HCT116 (cell line): Measurements from ENCODE around the gene UPK2. TPM values are rescaled to one million over a fixed set of nuclear protein-coding genes. Genes with fewer than 3 reads are reported as not detected.

ENCODE experiments used
- ATAC-seq: fragments of 200-7000 bp; cut with Tn5 transposase; 2 replicates; pipeline ENCODE4 v1.9.1; 2020; ENCODE audit warnings: mild to moderate bottlenecking, moderate library complexity
- Bru-seq: library from RNA; stranded (reverse); fragments of 400-500 nt; gene quantifications from one replicate; lab custom pipeline; 2021; lab: Mats Ljungman, UMichigan
- BruChase-seq, 2 experiments: library from RNA; stranded (reverse); fragments of 400-500 nt; gene quantifications; one replicate each; lab custom pipeline; 2021; lab: Mats Ljungman, UMichigan
- BruUV-seq: library from RNA; stranded (reverse); fragments of 400-500 nt; replicated peaks from 2 replicates; lab custom pipeline; 2021; lab: Mats Ljungman, UMichigan
- CTCF ChIA-PET: fragments of 300-600 bp; sonication (Branson Sonifier 250); formaldehyde crosslinking; loops from one replicate; lab custom pipeline; 2021; ENCODE audit warnings: antibody characterized with exemption; lab: Charles Lee
- POLR2A ChIA-PET: fragments of 300-600, 350-600 bp; sonication (Branson Sonifier 250); formaldehyde crosslinking; loops from one replicate; lab custom pipeline; 2021; ENCODE audit warnings: antibody characterized with exemption; lab: Charles Lee
- RAD21 ChIA-PET, 2 experiments: fragments of 300-600 bp; sonication (Branson Sonifier 250); formaldehyde crosslinking; loops; one replicate each; lab custom pipeline; 2023; ENCODE audit warnings: low total read pairs in 2 of 2; ENCODE audit not compliant: uncharacterized antibody in 2 of 2, unreplicated experiment in 2 of 2, low non-redundant PET in 1 of 2; lab: Charles Lee
- DNase-seq: peaks from one replicate; pipeline ENCODE4 v3.0.0-alpha.2; 2010; ENCODE audit warnings: low read depth, low spot score
- H2AFZ ChIP-seq: fragments of 200-600 bp; shearing (Covaris generic), sonication (generic); 2 replicates; pipeline ENCODE4 v1.6.1; 2017; ENCODE audit warnings: low read depth, mixed run types, mixed read lengths, antibody characterized with exemption, low read length; ENCODE audit not compliant: poor library complexity, severe bottlenecking
- H3K27ac ChIP-seq: 2 replicates; pipeline ENCODE4 v1.5.1; 2012; ENCODE audit warnings: low read depth, low read length
- H3K27me3 ChIP-seq: fragments of 200-600 bp; sonication (generic); 2 replicates; pipeline ENCODE4 v1.6.1; 2016; ENCODE audit warnings: mixed run types, low read length, mixed read lengths; ENCODE audit not compliant: insufficient read depth
- H3K36me3 ChIP-seq, 2 experiments: fragments of 200-500 bp in 1 of 2; fragments of 200-600 bp in 1 of 2; sonication (Bioruptor generic) in 1 of 2; sonication (generic) in 1 of 2; 2 replicates each; pipeline versions ENCODE4 v1.5.1 to v1.6.1; 2014 to 2016; ENCODE audit warnings: low read length in 2 of 2, inconsistent platforms in 1 of 2, mixed read lengths in 1 of 2, mixed run types in 1 of 2; ENCODE audit not compliant: insufficient read depth in 2 of 2, control insufficient read depth in 1 of 2
- H3K4me1 ChIP-seq, 2 experiments: fragments of 200-600 bp in 1 of 2; sonication (generic) in 1 of 2; 2 replicates each; pipeline versions ENCODE4 v1.5.1 to v1.6.1; 2012 to 2017; ENCODE audit warnings: low read length in 2 of 2, inconsistent platforms in 1 of 2, mild to moderate bottlenecking in 1 of 2, mixed read lengths in 1 of 2, mixed run types in 1 of 2, moderate library complexity in 1 of 2; ENCODE audit not compliant: insufficient read depth in 2 of 2, control insufficient read depth in 1 of 2
- H3K4me2 ChIP-seq: fragments of 200-600 bp; sonication (generic); 2 replicates; pipeline ENCODE4 v1.6.1; 2017; ENCODE audit warnings: mixed run types, low read length, mixed read lengths
- H3K4me3 ChIP-seq, 2 experiments: fragments of 200-600 bp in 1 of 2; sonication (generic) in 1 of 2; replicated peaks in 1 of 2; 2 replicates each; pipeline ENCODE4 v1.5.1; 2011 to 2016; ENCODE audit warnings: low read length in 2 of 2, control low read depth in 1 of 2, low read depth in 1 of 2, mild to moderate bottlenecking in 1 of 2, mixed read lengths in 1 of 2, mixed run types in 1 of 2
- H3K79me2 ChIP-seq: fragments of 200-600 bp; sonication (generic); 2 replicates; pipeline ENCODE4 v1.6.1; 2017; ENCODE audit warnings: mild to moderate bottlenecking, mixed run types, low read length, moderate library complexity, mixed read lengths; ENCODE audit not compliant: insufficient read depth
- H3K9ac ChIP-seq: fragments of 200-600 bp; sonication (generic); 2 replicates; pipeline ENCODE4 v1.6.1; 2016; ENCODE audit warnings: low read length, mixed read lengths
- H3K9me2 ChIP-seq: fragments of 200-600 bp; sonication (generic), shearing (Covaris generic); 2 replicates; pipeline ENCODE4 v1.6.1; 2017; ENCODE audit warnings: mixed run types, mild to moderate bottlenecking, moderate library complexity; ENCODE audit not compliant: insufficient read depth
- H3K9me3 ChIP-seq, 2 experiments: fragments of 200-500 bp in 1 of 2; fragments of 200-600 bp in 1 of 2; sonication (Bioruptor generic) in 1 of 2; sonication (generic) in 1 of 2; 2 replicates each; pipeline ENCODE4 v1.6.1; 2014 to 2017; ENCODE audit warnings: low read length in 2 of 2, mixed read lengths in 2 of 2, inconsistent platforms in 1 of 2, low read depth in 1 of 2, mild to moderate bottlenecking in 1 of 2, mixed run types in 1 of 2, moderate library complexity in 1 of 2; ENCODE audit not compliant: control insufficient read depth in 1 of 2, insufficient read depth in 1 of 2
- H4K20me1 ChIP-seq: fragments of 200-600 bp; sonication (generic), shearing (Covaris generic); 2 replicates; pipeline ENCODE4 v1.6.1; 2017; ENCODE audit warnings: mixed run types, mild to moderate bottlenecking, moderate library complexity; ENCODE audit not compliant: insufficient read depth
- RAD21 ChIP-seq: IDR thresholded peaks from 2 replicates; pipeline ENCODE4 v1.6.1; 2012; ENCODE audit warnings: low read depth, mild to moderate bottlenecking
- SRF ChIP-seq: IDR thresholded peaks from 2 replicates; pipeline ENCODE4 v1.6.1; 2012; ENCODE audit warnings: low read depth
- intact Hi-C: fragments of 100-400 bp; cut with micrococcal nuclease; formaldehyde crosslinking; loops from 2 replicates; pipeline ENCODE4 v1.10.0; 2022
- long read RNA-seq: library from polyadenylated mRNA; unstranded; transcript quantifications from one replicate; pipeline ENCODE4 v2.0.0, GENCODE V29; 2021; ENCODE audit not compliant: unreplicated experiment
- polyA plus RNA-seq: library from polyadenylated mRNA; unstranded; fragments of >200 nt; gene quantifications from 2 replicates; pipeline ENCODE4 v1.2.1, GENCODE V29; 2012; ENCODE audit warnings: missing spikeins
- total RNA-seq: library from RNA; stranded (reverse); gene quantifications from one replicate; pipeline ENCODE4 v1.2.1, GENCODE V29; 2021; ENCODE audit not compliant: unreplicated experiment
- TF ChIP-seq, protein P1 (sequence below): IDR thresholded peaks from 2 replicates; pipeline ENCODE4 v1.6.1; 2012
- TF ChIP-seq, protein P2 (sequence below), 3 experiments: fragments of 200-600 bp in 1 of 3; sonication (generic) in 1 of 3; IDR thresholded peaks in 2 of 3; conservative IDR thresholded peaks in 1 of 3; 2 replicates each; pipeline ENCODE4 v1.5.1; 2012 to 2017; ENCODE audit warnings: low read depth in 2 of 3, low read length in 2 of 3, antibody characterized with exemption in 1 of 3, borderline replicate concordance in 1 of 3, control low read depth in 1 of 3, mild to moderate bottlenecking in 1 of 3, mixed read lengths in 1 of 3, mixed run types in 1 of 3, moderate library complexity in 1 of 3; ENCODE audit not compliant: insufficient read depth in 1 of 3

UPK2 gene
- total RNA-seq (0.42 TPM), Bru-seq, nascent RNA (percentile 15 among the genes with signal in this experiment), BruChase-seq, experiment 1, labeled RNA remaining after a 6-hour chase (percentile 22 among the genes with signal in this experiment), BruChase-seq, experiment 2, labeled RNA remaining after a 2-hour chase (percentile 24 among the genes with signal in this experiment)
- 0.26 and 0.55 TPM in 2 replicates for polyA plus RNA-seq
- long read RNA-seq, partial matches to known transcripts: 0 of 2 reads
- long read RNA-seq, other reads (novel, unspliced or antisense): 2 of 2 reads

DNA sequence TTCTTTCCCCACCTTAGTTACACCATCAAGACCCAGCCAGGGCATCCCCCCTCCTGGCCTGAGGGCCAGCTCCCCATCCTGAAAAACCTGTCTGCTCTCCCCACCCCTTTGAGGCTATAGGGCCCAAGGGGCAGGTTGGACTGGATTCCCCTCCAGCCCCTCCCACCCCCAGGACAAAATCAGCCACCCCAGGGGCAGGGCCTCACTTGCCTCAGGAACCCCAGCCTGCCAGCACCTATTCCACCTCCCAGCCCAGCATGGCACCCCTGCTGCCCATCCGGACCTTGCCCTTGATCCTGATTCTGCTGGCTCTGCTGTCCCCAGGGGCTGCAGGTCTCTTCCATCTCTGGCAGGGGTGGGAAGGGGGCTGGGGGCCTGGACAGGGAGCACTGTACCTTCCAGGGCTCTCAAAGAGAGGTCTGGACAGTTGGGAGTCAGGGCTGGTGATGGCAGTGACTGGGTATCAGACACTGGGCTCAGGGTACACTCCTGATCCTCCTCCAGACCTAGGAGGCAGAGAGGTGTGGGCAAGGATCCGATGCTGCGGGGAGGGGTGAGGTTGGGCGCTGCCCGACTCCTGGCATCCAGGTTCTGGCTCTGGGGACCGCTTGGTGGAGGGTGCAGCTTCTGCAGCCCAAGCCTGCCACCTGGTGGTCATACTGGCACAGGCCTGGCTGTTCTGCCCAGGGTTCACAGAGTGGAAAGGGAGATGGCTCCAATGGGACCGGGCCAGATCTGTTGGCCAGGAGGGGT, at the start of gene UPK2:
UPK2 (plus strand) TSS at position 205 of the 753 bp plus-strand sequence; CDS start at position 258, 53 bp downstream.
- ATAC-seq (peak; percentile 99), DNase-seq (peak; percentile 78)
- ChIA-PET CTCF (interaction anchor here (0.6 to 4.4 kb wide), 11 partner anchors 11 to 267 kb away, joined by 3 to 28 read pairs (median 3); partner anchors contain the start of gene DDX6), POLR2A (interaction anchor here (1.6 kb wide), 1 partner anchor 47 kb away, joined by 5 read pairs; no protein-coding TSS in a partner anchor), RAD21 (interaction anchor here (0.6 to 0.7 kb wide), 2 partner anchors 12 to 165 kb away, joined by 3 to 4 read pairs; no protein-coding TSS in a partner anchor)
- intact Hi-C loops: loop anchor here (1.0 to 5.0 kb wide), 4 partner anchors 25 to 359 kb away; no protein-coding TSS in a partner anchor
- Histone ChIP-seq H3K36me3 (no peaks in the 10 kb centered on the region), H4K20me1 (no peaks in the 10 kb centered on the region), H3K9ac (no peak within 1 kb of the TSS), H2AFZ (peak within 1 kb of the TSS; percentile 22), H3K9me3 (no peaks in the 10 kb centered on the region), H3K9me2 (no peaks in the 10 kb centered on the region), H3K27ac (no peak within 1 kb of the TSS), H3K4me1 (peaks cover 0 to 18% of the 10 kb centered on the region in 2 experiments; a peak in 2 of 4 replicates), H3K79me2 (no peaks in the 10 kb centered on the region), H3K4me2 (peak within 1 kb of the TSS; percentile 27), H3K4me3 (no peak within 1 kb of the TSS), H3K27me3 (no peaks in the 10 kb centered on the region)
- BruUV-seq: no TSS peak
- TF ChIP-seq, protein P1, sequence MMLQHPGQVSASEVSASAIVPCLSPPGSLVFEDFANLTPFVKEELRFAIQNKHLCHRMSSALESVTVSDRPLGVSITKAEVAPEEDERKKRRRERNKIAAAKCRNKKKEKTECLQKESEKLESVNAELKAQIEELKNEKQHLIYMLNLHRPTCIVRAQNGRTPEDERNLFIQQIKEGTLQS: no peak
- TF ChIP-seq, protein P2, sequence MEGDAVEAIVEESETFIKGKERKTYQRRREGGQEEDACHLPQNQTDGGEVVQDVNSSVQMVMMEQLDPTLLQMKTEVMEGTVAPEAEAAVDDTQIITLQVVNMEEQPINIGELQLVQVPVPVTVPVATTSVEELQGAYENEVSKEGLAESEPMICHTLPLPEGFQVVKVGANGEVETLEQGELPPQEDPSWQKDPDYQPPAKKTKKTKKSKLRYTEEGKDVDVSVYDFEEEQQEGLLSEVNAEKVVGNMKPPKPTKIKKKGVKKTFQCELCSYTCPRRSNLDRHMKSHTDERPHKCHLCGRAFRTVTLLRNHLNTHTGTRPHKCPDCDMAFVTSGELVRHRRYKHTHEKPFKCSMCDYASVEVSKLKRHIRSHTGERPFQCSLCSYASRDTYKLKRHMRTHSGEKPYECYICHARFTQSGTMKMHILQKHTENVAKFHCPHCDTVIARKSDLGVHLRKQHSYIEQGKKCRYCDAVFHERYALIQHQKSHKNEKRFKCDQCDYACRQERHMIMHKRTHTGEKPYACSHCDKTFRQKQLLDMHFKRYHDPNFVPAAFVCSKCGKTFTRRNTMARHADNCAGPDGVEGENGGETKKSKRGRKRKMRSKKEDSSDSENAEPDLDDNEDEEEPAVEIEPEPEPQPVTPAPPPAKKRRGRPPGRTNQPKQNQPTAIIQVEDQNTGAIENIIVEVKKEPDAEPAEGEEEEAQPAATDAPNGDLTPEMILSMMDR (IDR thresholded peaks at IDR 0.05 in 2 of 3, conservative IDR thresholded peaks at IDR 0.05 in 1 of 3; ENCODE audit: borderline replicate concordance in 1 of 3, insufficient read depth in 1 of 3, low read depth in 2 of 3, low read length in 2 of 3): peak; percentile 96 to 97 (median 96)
- TF ChIP-seq RAD21: peak; percentile 100
- TF ChIP-seq SRF: no peak
